SK-N-SH (cell line): ENCODE measurements around the gene MAP3K2. TPM values are rescaled to one million over a fixed set of nuclear protein-coding genes. Genes with fewer than 3 reads are reported as not detected.

Source experiments
- CTCF ChIA-PET: fragments of 300-600, 350-600 bp; formaldehyde crosslinking; extraction: SDS; loops from one replicate; lab custom pipeline; 2021; lab: Yijun Ruan, JAX
- POLR2A ChIA-PET: fragments of 350-600 bp; sonication (Branson Sonifier 250); formaldehyde crosslinking; extraction: SDS; loops from one replicate; lab custom pipeline; 2020; ENCODE audit warnings: antibody characterized with exemption, inconsistent platforms; lab: Yijun Ruan, JAX
- DNase-seq: peaks from one replicate; pipeline ENCODE4 v3.0.0; 2012
- H2AFZ ChIP-seq: fragments of 200-600 bp; sonication (generic); 2 replicates; pipeline ENCODE4 v1.8.1; 2016; ENCODE audit warnings: antibody characterized with exemption, mild to moderate bottlenecking, low read depth
- H3F3A ChIP-seq: fragments of 200-600 bp; sonication (generic); replicated peaks from 2 replicates; pipeline ENCODE3; 2016; ENCODE audit warnings: antibody characterized with exemption, mild to moderate bottlenecking; ENCODE audit not compliant: insufficient read depth
- H3K27ac ChIP-seq, 2 experiments: fragments of 200-500 bp in 1 of 2; fragments of 200-600 bp in 1 of 2; sonication (Bioruptor generic) in 1 of 2; sonication (generic), shearing (Covaris generic) in 1 of 2; 2 replicates each; pipeline versions ENCODE4 v1.5.1 to v1.6.1; 2014 to 2016; ENCODE audit warnings: low read depth in 2 of 2, inconsistent platforms in 1 of 2, low read length in 1 of 2, mild to moderate bottlenecking in 1 of 2, mixed read lengths in 1 of 2
- H3K27me3 ChIP-seq: fragments of 200-600 bp; sonication (generic), shearing (Covaris generic); 2 replicates; pipeline ENCODE4 v1.6.1; 2016; ENCODE audit warnings: mixed run types; ENCODE audit not compliant: insufficient read depth
- H3K36me3 ChIP-seq, 2 experiments: fragments of 200-500 bp in 1 of 2; fragments of 200-600 bp in 1 of 2; sonication (Bioruptor generic) in 1 of 2; sonication (generic) in 1 of 2; replicated peaks in 1 of 2; 2 replicates each; pipeline versions ENCODE3 to v1.5.1; 2014 to 2016; ENCODE audit warnings: low read length in 1 of 2, mild to moderate bottlenecking in 1 of 2; ENCODE audit not compliant: insufficient read depth in 2 of 2, control insufficient read depth in 1 of 2
- H3K4me1 ChIP-seq, 2 experiments: fragments of 200-500 bp in 1 of 2; fragments of 200-600 bp in 1 of 2; sonication (Bioruptor generic) in 1 of 2; sonication (generic), shearing (Covaris generic) in 1 of 2; 2 replicates each; pipeline versions ENCODE4 v1.5.1 to v1.6.1; 2014 to 2016; ENCODE audit warnings: low read depth in 1 of 2, low read length in 1 of 2, mixed run types in 1 of 2; ENCODE audit not compliant: insufficient read depth in 2 of 2, control insufficient read depth in 1 of 2
- H3K4me2 ChIP-seq: fragments of 200-600 bp; sonication (generic), shearing (Covaris generic); 2 replicates; pipeline ENCODE4 v1.6.1; 2017; ENCODE audit warnings: mixed run types
- H3K4me3 ChIP-seq, 2 experiments: fragments of 200-500 bp in 1 of 2; fragments of 200-600 bp in 1 of 2; sonication (Bioruptor generic) in 1 of 2; sonication (generic), shearing (Covaris generic) in 1 of 2; 2 replicates each; pipeline versions ENCODE4 v1.5.1 to v1.8.1; 2014 to 2016; ENCODE audit warnings: low read depth in 2 of 2, inconsistent platforms in 1 of 2, low read length in 1 of 2, mild to moderate bottlenecking in 1 of 2, mixed read lengths in 1 of 2, moderate library complexity in 1 of 2
- H3K79me2 ChIP-seq: fragments of 200-600 bp; sonication (generic); 2 replicates; pipeline ENCODE4 v1.8.1; 2017; ENCODE audit warnings: mild to moderate bottlenecking; ENCODE audit not compliant: insufficient read depth
- H3K9ac ChIP-seq: fragments of 200-600 bp; sonication (generic); 2 replicates; pipeline ENCODE4 v1.6.1; 2017; ENCODE audit warnings: mixed run types
- H3K9me2 ChIP-seq: fragments of 200-600 bp; sonication (generic); 2 replicates; pipeline ENCODE4 v1.6.1; 2017; ENCODE audit warnings: mixed run types
- H3K9me3 ChIP-seq: fragments of 200-600 bp; sonication (generic); 2 replicates; pipeline ENCODE4 v1.6.1; 2017; ENCODE audit warnings: mixed run types, mild to moderate bottlenecking, moderate library complexity
- H4K20me1 ChIP-seq: fragments of 200-600 bp; sonication (generic); 2 replicates; pipeline ENCODE4 v1.6.1; 2017; ENCODE audit warnings: mild to moderate bottlenecking, mixed run types; ENCODE audit not compliant: insufficient read depth
- CHD2 ChIP-seq: fragments of 150-350 bp; IDR thresholded peaks from 2 replicates; pipeline ENCODE4 v1.6.1; 2018; ENCODE audit warnings: low read length; ENCODE audit not compliant: partially characterized antibody
- ELF1 ChIP-seq: IDR thresholded peaks from 2 replicates; pipeline ENCODE4 v1.4.0; 2012
- EP300 ChIP-seq, 2 experiments: IDR thresholded peaks; 2 replicates each; pipeline versions ENCODE4 v1.4.0 to v1.6.1; 2012; ENCODE audit warnings: borderline replicate concordance in 1 of 2, low read depth in 1 of 2, low read length in 1 of 2
- EZH2phosphoT487 ChIP-seq: fragments of 200-600 bp; sonication (generic); IDR thresholded peaks from 2 replicates; pipeline ENCODE4 v1.6.1; 2017; ENCODE audit warnings: low read depth, mixed run types, mild to moderate bottlenecking, antibody characterized with exemption, moderate library complexity, borderline replicate concordance
- FOSL2 ChIP-seq: IDR thresholded peaks from 2 replicates; pipeline ENCODE4 v1.4.0; 2012; ENCODE audit warnings: low read depth, mild to moderate bottlenecking, moderate library complexity, borderline replicate concordance
- FOXJ3 ChIP-seq: sonication (generic); formaldehyde crosslinking; IDR thresholded peaks from 2 replicates; pipeline ENCODE4 v1.5.1; 2020; ENCODE audit warnings: mild to moderate bottlenecking, missing genetic modification reagents
- FOXM1 ChIP-seq: IDR thresholded peaks from 2 replicates; pipeline ENCODE4 v1.4.0; 2012; ENCODE audit warnings: low read depth, mild to moderate bottlenecking
- GABPA ChIP-seq: IDR thresholded peaks from 2 replicates; pipeline ENCODE4 v1.4.0; 2012; ENCODE audit warnings: low read depth, mild to moderate bottlenecking
- GATA2 ChIP-seq: sonication (generic); formaldehyde crosslinking; IDR thresholded peaks from 2 replicates; pipeline ENCODE4 v1.5.0; 2020; ENCODE audit warnings: mild to moderate bottlenecking, missing genetic modification reagents
- JUND ChIP-seq: IDR thresholded peaks from 2 replicates; pipeline ENCODE4 v1.4.0; 2012
- MAX ChIP-seq: IDR thresholded peaks from 2 replicates; pipeline ENCODE4 v1.4.0; 2012; ENCODE audit warnings: low read depth
- MEF2A ChIP-seq: IDR thresholded peaks from 2 replicates; pipeline ENCODE4 v1.4.0; 2012; ENCODE audit warnings: low read depth, borderline replicate concordance
- MXI1 ChIP-seq: IDR thresholded peaks from 2 replicates; pipeline ENCODE4 v1.6.1; 2012; ENCODE audit warnings: mild to moderate bottlenecking, low read depth, low read length, improper control_type of control experiment
- NFIC ChIP-seq: IDR thresholded peaks from 2 replicates; pipeline ENCODE4 v1.4.0; 2012; ENCODE audit warnings: borderline replicate concordance
- NRF1 ChIP-seq: IDR thresholded peaks from 2 replicates; pipeline ENCODE4 v1.6.1; 2012; ENCODE audit warnings: low read depth, mild to moderate bottlenecking, low read length
- POLR2AphosphoS5 ChIP-seq: IDR thresholded peaks from 2 replicates; pipeline ENCODE4 v1.6.1; 2012; ENCODE audit warnings: low read depth, low read length
- RAD21 ChIP-seq: IDR thresholded peaks from 2 replicates; pipeline ENCODE4 v1.6.1; 2012; ENCODE audit warnings: mild to moderate bottlenecking, low read length
- RCOR1 ChIP-seq: fragments of 150-350 bp; IDR thresholded peaks from 2 replicates; pipeline ENCODE4 v1.6.1; 2017; ENCODE audit warnings: antibody characterized with exemption, low read length
- RFX5 ChIP-seq: IDR thresholded peaks from 2 replicates; pipeline ENCODE4 v1.6.1; 2012; ENCODE audit warnings: mild to moderate bottlenecking, improper control_type of control experiment, low read length
- RXRA ChIP-seq: IDR thresholded peaks from 2 replicates; pipeline ENCODE4 v1.4.0; 2012; ENCODE audit warnings: low read depth, mild to moderate bottlenecking, borderline replicate concordance
- SIN3A ChIP-seq: IDR thresholded peaks from 2 replicates; pipeline ENCODE4 v1.6.1; 2012; ENCODE audit warnings: low read depth, mild to moderate bottlenecking, low read length, moderate library complexity, borderline replicate concordance
- SMC3 ChIP-seq: IDR thresholded peaks from 2 replicates; pipeline ENCODE4 v1.6.1; 2012; ENCODE audit warnings: low read depth, low read length, improper control_type of control experiment
- TEAD4 ChIP-seq: IDR thresholded peaks from 2 replicates; pipeline ENCODE4 v1.4.0; 2012; ENCODE audit warnings: mild to moderate bottlenecking, borderline replicate concordance; ENCODE audit not compliant: insufficient read depth
- USF1 ChIP-seq: IDR thresholded peaks from 2 replicates; pipeline ENCODE4 v1.4.0; 2012; ENCODE audit warnings: low read depth, borderline replicate concordance
- YY1 ChIP-seq: IDR thresholded peaks from 2 replicates; pipeline ENCODE4 v1.4.0; 2012; ENCODE audit warnings: low read depth, mild to moderate bottlenecking
- WGBS: methylation state at CpG from one replicate; pipeline ENCODE4 v1.1.6; 2017; ENCODE audit warnings: low lambda C conversion rate; 5-methylcytosine and 5-hydroxymethylcytosine counted together
- polyA plus RNA-seq, 3 experiments: library from polyadenylated mRNA; depleted of rRNA; stranded (reverse); fragments of >200 nt; gene quantifications; 2 replicates each; pipeline ENCODE4 v1.2.3, GENCODE V29; 2012

MAP3K2 gene
- polyA plus RNA-seq, 1 of the 3 experiments (the other 2 are of a cell fraction): 2.7 TPM

GRCh38 chr2:127332335-127332734, 55.4 kb downstream of the MAP3K2 start:
- Histone ChIP-seq H3K27me3 (no peaks in the 10 kb centered on the region), H3K79me2 (peaks cover 4% of the 10 kb centered on the region), H3K27ac (no peak overlapping the region), H3K4me3 (no peak overlapping the region), H3K9me3 (no peaks in the 10 kb centered on the region), H3K4me1 (no peaks in the 10 kb centered on the region), H3K36me3 (peaks cover 25 to 74% of the 10 kb centered on the region in 2 experiments), H3K9ac (no peak overlapping the region), H3K9me2 (no peaks in the 10 kb centered on the region; the same call in 1 of the 2 replicates), H3K4me2 (no peak overlapping the region), H2AFZ (no peak overlapping the region), H4K20me1 (no peaks in the 10 kb centered on the region), H3F3A (peaks cover 3% of the 10 kb centered on the region)
- CTCF ChIA-PET: interaction anchor here (1.4 to 3.8 kb wide), 3 partner anchors 8 to 147 kb away, joined by 3 to 19 read pairs (median 18); no protein-coding TSS in a partner anchor
- no peak for TF ChIP-seq EP300 (IDR thresholded peaks at IDR 0.05; ENCODE audit: borderline replicate concordance in 1 of 2, low read depth in 1 of 2, low read length in 1 of 2)
- TF ChIP-seq MEF2A: no peak
- no peak for TF ChIP-seq RCOR1
- TF ChIP-seq NRF1: no peak
- no peak for TF ChIP-seq YY1
- no peak for TF ChIP-seq TEAD4
- TF ChIP-seq MXI1: no peak
- no peak for TF ChIP-seq FOXJ3 (CRISPR knock-in tag)
- no peak for TF ChIP-seq MAX
- no peak for TF ChIP-seq FOXM1
- no peak for TF ChIP-seq ELF1
- TF ChIP-seq NFIC: no peak
- TF ChIP-seq SIN3A: no peak
- TF ChIP-seq SMC3: no peak
- TF ChIP-seq RXRA: no peak
- no peak for TF ChIP-seq USF1
- POLR2A ChIA-PET: no interaction called here
- no peak for DNase-seq
- WGBS: 94% methylated on average over 1 of the region's 1 CpG

- peaks cover 14% of the 10 kb centered on the region for H3F3A ChIP-seq
- H3K79me2 ChIP-seq: peaks cover 14% of the 10 kb centered on the region
- DNase-seq: no peak
- no peak overlapping the region for H3K4me3 ChIP-seq
- peaks cover 40 to 74% of the 10 kb centered on the region in 2 experiments for H3K36me3 ChIP-seq
- H3K27me3 ChIP-seq: no peaks in the 10 kb centered on the region
- TF ChIP-seq YY1: no peak
- TF ChIP-seq POLR2AphosphoS5: no peak
- TF ChIP-seq RXRA: no peak
- TF ChIP-seq GABPA: no peak
- no peak for TF ChIP-seq CHD2
- no peak for TF ChIP-seq SIN3A
- no peak for TF ChIP-seq RFX5
- no peak for TF ChIP-seq RAD21
- no peak for TF ChIP-seq JUND
- TF ChIP-seq MXI1: no peak
- no peak for TF ChIP-seq FOXM1
- no peak for TF ChIP-seq EZH2phosphoT487
- no peak for TF ChIP-seq GATA2 (CRISPR knock-in tag)
- TF ChIP-seq NRF1: no peak
- TF ChIP-seq ELF1: no peak
- no peak for TF ChIP-seq FOSL2
- TF ChIP-seq, all 33 proteins: peak for 0
- Histone ChIP-seq H3K9ac (no peak overlapping the region), H3K27ac (no peak overlapping the region), H2AFZ (no peak overlapping the region), H3K4me1 (no peaks in the 10 kb centered on the region; a peak in 1 of 4 replicates), H4K20me1 (no peaks in the 10 kb centered on the region), H3K9me2 (no peaks in the 10 kb centered on the region; the same call in 1 of the 2 replicates), H3K9me3 (no peaks in the 10 kb centered on the region), H3K4me2 (no peak overlapping the region)
- CTCF ChIA-PET: interaction anchor here (3.2 kb wide), 1 partner anchor 149 kb away, joined by 18 read pairs; no protein-coding TSS in a partner anchor
- WGBS: 96% methylated on average over 1 of the region's 1 CpG
- POLR2A ChIA-PET: no interaction called here
These were observed 57.0 kb downstream of the MAP3K2 start for GRCh38 chr2:127330753-127331152.
